OCI-M2 (cell line): Measurements from ENCODE around the gene ARMC2.
"Not testable (repeated sequence)": the region's sequence is repeated elsewhere in the genome, so short reads cannot be mapped to it uniquely, and the experiment has no call there.

Source experiments
- DNase-seq: peaks from one replicate; lab custom pipeline; 2025; ENCODE audit not compliant: unreplicated experiment; lab: John Stamatoyannopoulos, UW

The ARMC2 gene

GRCh38 chr6:108835218-108835850, 12.9 kb upstream of the ARMC2 start:
- DNase-seq: peak; percentile 25

- DNase-seq: no peak
Observed at GRCh38 chr6:108836061-108836460, 12.2 kb upstream of the ARMC2 start.

GRCh38 chr6:108837236-108837971, 10.8 kb upstream of the ARMC2 start:
- DNase-seq: no peak

GRCh38 chr6:108838101-108838717, 10.0 kb upstream of the ARMC2 start:
- DNase-seq: no peak

- no peak for DNase-seq
Observed at GRCh38 chr6:108839083-108839642, 9.1 kb upstream of the ARMC2 start.

- no peak for DNase-seq
Observed at GRCh38 chr6:108840919-108841318, 7.3 kb upstream of the ARMC2 start.

GRCh38 chr6:108841377-108841855, 6.8 kb upstream of the ARMC2 start:
- no peak for DNase-seq

- DNase-seq: no peak
Observed at GRCh38 chr6:108844135-108844534, 4.1 kb upstream of the ARMC2 start.

GRCh38 chr6:108845145-108845544, 3.1 kb upstream of the ARMC2 start:
- DNase-seq: no peak

GRCh38 chr6:108846101-108846500, 2.1 kb upstream of the ARMC2 start:
- no peak for DNase-seq

GRCh38 chr6:108846628-108847027, 1.6 kb upstream of the ARMC2 start:
- no peak for DNase-seq

GRCh38 chr6:108847738-108848115, 495 bp upstream of the ARMC2 start:
- no peak for DNase-seq

- no peak for DNase-seq
Observed at GRCh38 chr6:108850669-108851465, 2.6 kb downstream of the ARMC2 start.

- no peak for DNase-seq
Observed at GRCh38 chr6:108851756-108852155, 3.5 kb downstream of the ARMC2 start.

- DNase-seq: no peak
Observed at GRCh38 chr6:108853077-108853476, 4.9 kb downstream of the ARMC2 start.

GRCh38 chr6:108862479-108863191, 14.4 kb downstream of the ARMC2 start:
- DNase-seq: no peak

- DNase-seq: not testable (repeated sequence)
Observed at GRCh38 chr6:108865751-108866286, 17.6 kb downstream of the ARMC2 start.

GRCh38 chr6:108866798-108867197, 18.6 kb downstream of the ARMC2 start:
- no peak for DNase-seq

- DNase-seq: no peak
Observed at GRCh38 chr6:108868647-108869046, 20.4 kb downstream of the ARMC2 start.

GRCh38 chr6:108869876-108870275, 21.7 kb downstream of the ARMC2 start:
- DNase-seq: no peak
